HG02973 (cell line): ENCODE results near the gene TXNRD1.
"Not testable (repeated sequence)": the region's sequence is repeated elsewhere in the genome, so short reads cannot be mapped to it uniquely, and the experiment has no call there.

Source experiments
- ATAC-seq: cut with Tn5 transposase; IDR thresholded peaks from one replicate; pipeline ENCODE4 v1.9.1; 2021; ENCODE audit warnings: moderate library complexity; ENCODE audit not compliant: unreplicated experiment

TXNRD1 gene

GRCh38 chr12:104234926-104235499 is 19.4 kb downstream of the TXNRD1 start:
- no peak for ATAC-seq

DNA sequence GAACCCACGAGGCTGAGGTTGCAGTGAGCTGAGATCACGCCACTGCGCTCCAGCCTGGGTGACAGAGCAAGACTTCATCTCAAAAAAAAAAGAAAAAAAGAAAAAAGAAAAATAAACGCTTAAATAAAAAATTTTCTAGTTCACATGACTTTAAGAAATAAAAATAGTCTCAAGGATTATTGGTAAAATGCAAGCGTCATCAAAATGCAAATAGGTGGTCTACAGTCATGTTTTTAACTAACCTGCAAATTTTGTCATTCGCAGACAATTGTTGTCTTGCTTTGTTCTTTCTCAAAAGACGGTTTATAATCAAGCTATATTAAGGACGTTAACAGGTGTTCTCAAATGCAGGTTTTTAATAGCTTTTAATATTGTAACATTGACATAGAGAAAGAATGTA is 22.4 kb downstream of the TXNRD1 start:
- ATAC-seq, result no peak

GRCh38 chr12:104242546-104243206 is 27.1 kb downstream of the TXNRD1 start:
- ATAC-seq, result no peak

DNA sequence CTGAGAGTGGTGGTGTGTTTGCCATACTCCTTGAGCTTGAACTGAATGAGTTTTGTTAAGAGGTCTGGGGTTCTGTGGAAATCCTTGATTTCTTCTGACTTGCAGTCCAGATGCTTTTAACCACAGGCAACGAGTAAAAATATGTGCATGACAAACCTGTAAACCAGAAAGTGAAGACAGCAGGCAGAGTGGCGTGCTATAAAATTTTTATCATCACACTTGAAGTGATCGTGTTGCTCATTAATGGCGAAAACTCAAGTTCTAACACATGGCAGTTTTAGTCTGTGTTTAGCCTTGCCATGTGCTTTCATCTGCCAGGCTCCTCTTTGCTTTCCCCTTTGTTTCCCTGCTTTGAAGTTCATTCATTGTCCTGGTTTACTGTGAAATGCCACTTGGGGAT is 28.0 kb downstream of the TXNRD1 start:
- ATAC-seq, result no peak

- ATAC-seq, result no peak
Observed at GRCh38 chr12:104243971-104244370, 28.4 kb downstream of the TXNRD1 start.

GRCh38 chr12:104247698-104248097 is 32.1 kb downstream of the TXNRD1 start:
- ATAC-seq, result no peak

GRCh38 chr12:104248444-104248843 is 32.9 kb downstream of the TXNRD1 start:
- ATAC-seq, result no peak

DNA sequence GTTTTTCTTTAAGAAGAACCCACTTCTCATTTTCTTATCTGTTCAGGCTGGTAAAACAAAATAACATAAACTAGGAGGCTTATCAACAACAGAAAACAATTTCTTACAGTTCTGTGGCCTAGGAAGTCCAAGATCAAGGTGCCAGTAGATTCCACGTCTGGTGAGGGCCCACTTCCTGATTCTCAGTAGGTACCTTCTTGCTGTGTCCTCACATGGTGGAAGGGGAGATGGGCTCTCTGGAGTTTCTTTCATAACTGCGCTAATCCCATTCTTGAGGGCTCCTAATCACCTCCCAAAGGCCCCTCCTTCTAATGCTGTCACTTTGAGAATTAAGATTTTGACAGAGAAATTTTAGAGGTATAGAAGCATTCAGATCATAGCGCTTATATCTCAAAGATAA is 33.4 kb downstream of the TXNRD1 start:
- ATAC-seq, result no peak

- ATAC-seq, result no peak
Observed at GRCh38 chr12:104249898-104250297, 34.3 kb downstream of the TXNRD1 start.

DNA sequence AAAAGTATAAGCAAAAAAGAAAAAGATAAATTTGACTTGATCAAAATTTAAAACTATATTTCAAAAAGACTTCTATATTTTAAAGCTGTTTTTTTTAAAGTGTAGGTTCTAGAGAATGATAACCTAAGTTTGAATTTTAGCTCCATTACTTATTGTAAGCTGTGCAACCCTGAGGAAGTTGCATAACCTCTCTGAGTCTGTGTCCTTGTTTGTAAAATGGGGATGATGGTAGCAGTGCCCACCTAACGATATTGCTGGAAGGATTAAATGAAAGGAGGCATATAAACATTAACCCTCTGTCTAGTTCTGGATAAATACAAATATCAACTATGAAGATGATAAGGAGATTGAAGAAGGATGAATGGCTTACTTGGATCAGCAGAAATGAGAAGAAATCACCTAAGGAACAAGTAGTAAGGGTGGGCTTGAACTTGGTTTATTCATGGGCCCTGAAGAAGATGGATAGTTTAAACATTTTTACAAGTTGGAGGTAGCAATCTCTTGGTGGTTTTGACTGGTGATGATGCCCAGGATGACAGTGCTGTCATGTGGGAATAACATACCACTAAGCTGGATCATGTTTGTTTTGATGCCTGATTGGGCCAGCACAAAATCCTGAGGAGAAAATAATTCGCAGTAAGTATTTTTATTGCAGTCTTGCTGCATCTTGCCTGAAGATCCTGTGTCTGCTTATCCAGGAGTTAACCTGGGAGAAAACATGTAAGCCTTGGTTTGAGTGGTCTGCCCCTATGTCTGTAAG is 35.0 kb downstream of the TXNRD1 start:
- no peak for ATAC-seq

- no peak for ATAC-seq
Observed at GRCh38 chr12:104257913-104258472, 42.4 kb downstream of the TXNRD1 start.

- no peak for ATAC-seq
Observed at GRCh38 chr12:104258476-104259067, 43.0 kb downstream of the TXNRD1 start.

- no peak for ATAC-seq
Observed at GRCh38 chr12:104263026-104263425, 47.4 kb downstream of the TXNRD1 start.

- ATAC-seq, result no peak
Observed at GRCh38 chr12:104263580-104264358, 48.2 kb downstream of the TXNRD1 start.

GRCh38 chr12:104265436-104265835 is 49.9 kb downstream of the TXNRD1 start:
- ATAC-seq, result not testable (repeated sequence)

- ATAC-seq, result no peak
Observed at GRCh38 chr12:104272938-104273337, 57.4 kb downstream of the TXNRD1 start.

GRCh38 chr12:104273503-104273902 is 57.9 kb downstream of the TXNRD1 start:
- ATAC-seq, result no peak

- no peak for ATAC-seq
Observed at GRCh38 chr12:104274811-104275210, 59.2 kb downstream of the TXNRD1 start.

- ATAC-seq, result no peak
Observed at GRCh38 chr12:104275689-104276088, 60.1 kb downstream of the TXNRD1 start.

DNA sequence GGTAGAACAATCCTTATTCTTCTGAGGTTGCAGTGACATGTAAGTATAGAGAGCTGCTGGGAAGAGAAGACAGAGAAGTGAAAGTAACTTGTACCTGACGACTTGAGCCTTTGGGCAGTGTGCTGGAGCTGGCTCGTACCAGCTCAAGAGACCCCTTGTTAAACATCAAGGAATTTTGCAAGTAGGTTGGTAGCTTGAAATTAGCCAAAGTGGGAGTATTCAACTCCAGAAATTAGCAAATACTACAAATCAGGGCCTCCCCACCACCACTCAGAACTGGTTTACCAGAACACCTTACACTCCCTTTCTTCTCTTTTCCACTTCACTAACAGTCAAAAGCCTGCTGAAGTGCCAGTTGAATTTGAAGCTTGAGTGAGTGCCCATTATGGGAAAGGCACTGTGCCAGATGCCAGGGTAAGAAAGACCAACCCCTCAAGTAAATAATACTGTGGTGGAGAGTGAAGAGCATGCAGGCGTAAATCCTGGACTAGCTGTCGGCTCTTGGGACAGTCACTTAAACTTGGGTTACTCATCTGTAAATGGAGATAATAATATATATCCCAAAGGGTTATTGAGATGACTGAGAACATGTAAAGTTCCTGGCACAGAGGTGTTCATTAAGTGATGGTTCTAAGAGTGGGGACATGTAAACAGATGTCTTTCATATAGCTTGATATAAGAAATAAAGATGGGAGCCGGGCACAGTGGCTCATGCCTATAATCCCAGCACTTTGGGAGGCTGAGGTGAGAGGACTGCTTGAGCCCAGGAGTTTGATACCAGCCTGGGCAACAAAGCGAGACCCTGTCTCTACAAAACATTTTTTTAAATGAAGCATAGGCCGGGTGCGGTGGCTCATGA is 60.9 kb downstream of the TXNRD1 start:
- ATAC-seq, result no peak
